Neural cell (in vitro differentiated cells): ENCODE measurements around the gene ISCU. TPM values are rescaled to one million over a fixed set of nuclear protein-coding genes. Genes with fewer than 3 reads are reported as not detected.

Source experiments
- H2AFZ ChIP-seq: fragments of 200-600, 300-800 bp; sonication (generic), shearing (Covaris generic); 2 replicates; pipeline ENCODE4 v1.6.0; 2014; ENCODE audit warnings: low read depth, mild to moderate bottlenecking, antibody characterized with exemption, low read length, moderate library complexity
- H3F3A ChIP-seq: fragments of 200-600 bp; shearing (Covaris generic); 2 replicates; pipeline ENCODE4 v1.6.1; 2016; ENCODE audit warnings: mild to moderate bottlenecking, moderate library complexity, mixed read lengths, antibody characterized with exemption, low read length; ENCODE audit not compliant: insufficient read depth, poor library complexity, severe bottlenecking
- H3K27ac ChIP-seq: fragments of 200-600, 300-800 bp; sonication (generic), shearing (Covaris generic); 2 replicates; pipeline ENCODE4 v1.5.1; 2014; ENCODE audit warnings: mild to moderate bottlenecking, low read length, moderate library complexity
- H3K27me3 ChIP-seq: fragments of 300-800, 200-600 bp; sonication (generic), shearing (Covaris generic); 2 replicates; pipeline ENCODE4 v1.6.0; 2014; ENCODE audit warnings: mild to moderate bottlenecking, low read depth, low read length, moderate library complexity; ENCODE audit not compliant: insufficient read depth
- H3K36me3 ChIP-seq: fragments of 300-800, 200-600 bp; sonication (generic), shearing (Covaris generic); 2 replicates; pipeline ENCODE4 v1.5.1; 2014; ENCODE audit warnings: mild to moderate bottlenecking, antibody characterized with exemption, low read length, moderate library complexity; ENCODE audit not compliant: insufficient read depth
- H3K4me2 ChIP-seq: fragments of 300-800, 200-600 bp; sonication (generic), shearing (Covaris generic); 2 replicates; pipeline ENCODE4 v1.6.0; 2014; ENCODE audit warnings: mild to moderate bottlenecking, low read length
- H3K4me3 ChIP-seq: fragments of 300-800, 200-600 bp; sonication (generic), shearing (Covaris generic); 2 replicates; pipeline ENCODE4 v1.5.1; 2014; ENCODE audit warnings: mild to moderate bottlenecking, low read length, moderate library complexity
- H3K79me2 ChIP-seq: fragments of 200-600 bp; shearing (Covaris generic); replicated peaks from 2 replicates; pipeline ENCODE4 v1.6.0; 2014; ENCODE audit warnings: mild to moderate bottlenecking, low read length, moderate library complexity; ENCODE audit not compliant: insufficient read depth
- H3K9ac ChIP-seq: fragments of 300-800, 200-600 bp; sonication (generic), shearing (Covaris generic); 2 replicates; pipeline ENCODE4 v1.6.1; 2016; ENCODE audit warnings: mild to moderate bottlenecking, low read length, mixed read lengths
- H3K9me2 ChIP-seq: fragments of 200-600 bp; shearing (Covaris generic); 2 replicates; pipeline ENCODE4 v1.6.1; 2016; ENCODE audit warnings: mild to moderate bottlenecking, low read length, mixed read lengths; ENCODE audit not compliant: insufficient read depth
- H3K9me3 ChIP-seq: fragments of 200-600, 300-800 bp; sonication (generic), shearing (Covaris generic); 2 replicates; pipeline ENCODE4 v1.6.1; 2016; ENCODE audit warnings: mild to moderate bottlenecking, mixed run types, low read length, moderate library complexity, mixed read lengths
- H4K20me1 ChIP-seq: fragments of 200-600 bp; shearing (Covaris generic); 2 replicates; pipeline ENCODE4 v1.6.1; 2016; ENCODE audit warnings: mild to moderate bottlenecking, mixed run types; ENCODE audit not compliant: insufficient read depth
- CTCF ChIP-seq: fragments of 450-650 bp; IDR thresholded peaks from 2 replicates; pipeline ENCODE4 v1.5.1; 2014; ENCODE audit warnings: antibody characterized with exemption, mild to moderate bottlenecking, moderate library complexity; ENCODE audit not compliant: poor library complexity, severe bottlenecking
- EP300 ChIP-seq: fragments of 450-650 bp; conservative IDR thresholded peaks from 2 replicates; pipeline ENCODE4 v1.6.1; 2014; ENCODE audit warnings: antibody characterized with exemption, mild to moderate bottlenecking, moderate library complexity; ENCODE audit not compliant: poor library complexity, severe bottlenecking
- EZH2 ChIP-seq: fragments of 200-600, 300-800 bp; shearing (Covaris generic), sonication (generic); IDR thresholded peaks from 2 replicates; pipeline ENCODE4 v1.6.1; 2014; ENCODE audit warnings: antibody characterized with exemption, low read length, borderline replicate concordance, mild to moderate bottlenecking; ENCODE audit not compliant: insufficient read depth, poor library complexity, severe bottlenecking
- MXI1 ChIP-seq: fragments of 450-650 bp; conservative IDR thresholded peaks from 2 replicates; pipeline ENCODE4 v1.6.1; 2014; ENCODE audit warnings: antibody characterized with exemption, mild to moderate bottlenecking; ENCODE audit not compliant: poor library complexity, severe bottlenecking
- POLR2AphosphoS5 ChIP-seq: IDR thresholded peaks from 2 replicates; pipeline ENCODE4 v1.6.1; 2012
- RAD21 ChIP-seq: fragments of 450-650 bp; conservative IDR thresholded peaks from 2 replicates; pipeline ENCODE4 v1.6.1; 2014; ENCODE audit warnings: antibody characterized with exemption, mild to moderate bottlenecking, moderate library complexity
- REST ChIP-seq: IDR thresholded peaks from 2 replicates; pipeline ENCODE4 v1.6.1; 2012; ENCODE audit warnings: borderline replicate concordance
- SMC3 ChIP-seq: fragments of 450-650 bp; conservative IDR thresholded peaks from 2 replicates; pipeline ENCODE4 v1.6.1; 2014; ENCODE audit warnings: antibody characterized with exemption, mild to moderate bottlenecking, moderate library complexity; ENCODE audit not compliant: poor library complexity
- TAF1 ChIP-seq: IDR thresholded peaks from 2 replicates; pipeline ENCODE4 v1.6.1; 2012; ENCODE audit warnings: low read depth
- polyA plus RNA-seq: library from polyadenylated mRNA; depleted of rRNA; stranded (reverse); fragments of >200 nt; gene quantifications from 2 replicates; pipeline ENCODE4 v1.2.3, GENCODE V29; 2014

Gene ISCU
- polyA plus RNA-seq, 1 donor from 2014 or later = 164 TPM

GRCh38 chr12:108612788-108613282 lies 50.4 kb downstream of the ISCU start:
- Histone ChIP-seq H3F3A (no peaks in the 10 kb centered on the region), H3K36me3 (no peaks in the 10 kb centered on the region), H4K20me1 (no peaks in the 10 kb centered on the region), H3K4me2 (no peak overlapping the region), H3K9ac (no peak overlapping the region), H3K27me3 (no peaks in the 10 kb centered on the region), H3K9me2 (no peaks in the 10 kb centered on the region), H2AFZ (no peak overlapping the region), H3K9me3 (no peaks in the 10 kb centered on the region), H3K4me3 (no peak overlapping the region), H3K27ac (no peak overlapping the region), H3K79me2 (no peaks in the 10 kb centered on the region)
- TF ChIP-seq REST (no peak), EP300 (no peak), RAD21 (no peak), POLR2AphosphoS5 (no peak), SMC3 (no peak), TAF1 (no peak), EZH2 (no peak), MXI1 (no peak), CTCF (no peak)

GRCh38 chr12:108613548-108613947 lies 51.2 kb downstream of the ISCU start:
- H4K20me1 ChIP-seq = no peaks in the 10 kb centered on the region
- no peaks in the 10 kb centered on the region for H3K9me2 ChIP-seq
- H3K27me3 ChIP-seq = no peaks in the 10 kb centered on the region
- no peaks in the 10 kb centered on the region for H3K79me2 ChIP-seq
- TF ChIP-seq SMC3 = no peak
- no peak for TF ChIP-seq EZH2
- TF ChIP-seq POLR2AphosphoS5 = no peak
- TF ChIP-seq RAD21 = no peak
- no peak for TF ChIP-seq MXI1
- no peak for TF ChIP-seq REST
- H3K36me3 ChIP-seq = no peaks in the 10 kb centered on the region
- no peak overlapping the region for H3K4me2 ChIP-seq
- no peak overlapping the region for H3K27ac ChIP-seq
- H2AFZ ChIP-seq = no peak overlapping the region
- no peak overlapping the region for H3K9ac ChIP-seq
- H3K4me3 ChIP-seq = no peak overlapping the region
- no peaks in the 10 kb centered on the region for H3F3A ChIP-seq
- no peaks in the 10 kb centered on the region for H3K9me3 ChIP-seq
